Heart right ventricle (tissue), 16 donors: ENCODE measurements around the gene OPTN. TPM values are rescaled to one million over a fixed set of nuclear protein-coding genes. Genes with fewer than 3 reads are reported as not detected.
"Not testable (repeated sequence)": the region's sequence is repeated elsewhere in the genome, so short reads cannot be mapped to it uniquely, and the experiment has no call there.

Experiments
- ATAC-seq, 8 donors: fragments of 200-7000 bp; cut with Tn5 transposase; one replicate each; pipeline ENCODE4 v1.9.1; 2020; ENCODE audit warnings: mild to moderate bottlenecking in 8 of 8, moderate library complexity in 8 of 8, moderate number of reproducible peaks in 1 of 8
- DNase-seq, 2 donors: peaks; one replicate each; pipeline ENCODE4 v3.0.0-alpha.2; 2020
- H3K27ac ChIP-seq, 10 donors: fragments of 200-600 bp; sonication (generic) in 2 of 10; one replicate each; pipeline versions ENCODE4 v1.5.0 to v1.8.0; 2020 to 2022; ENCODE audit warnings: mild to moderate bottlenecking in 3 of 10
- H3K27me3 ChIP-seq, 7 donors: fragments of 200-600 bp; one replicate each; pipeline ENCODE4 v1.8.0; 2021 to 2022; ENCODE audit warnings: mild to moderate bottlenecking in 2 of 7
- H3K36me3 ChIP-seq, 9 donors: fragments of 200-600 bp; sonication (generic) in 1 of 9; one replicate each; pipeline versions ENCODE4 v1.5.0 to v1.8.0; 2020 to 2022; ENCODE audit warnings: mild to moderate bottlenecking in 2 of 9
- H3K4me1 ChIP-seq, 9 donors: fragments of 200-600 bp; sonication (generic) in 1 of 9; one replicate each; pipeline versions ENCODE4 v1.5.0 to v1.8.0; 2020 to 2022; ENCODE audit warnings: mild to moderate bottlenecking in 4 of 9
- H3K4me3 ChIP-seq, 10 donors: fragments of 200-600 bp; sonication (generic) in 2 of 10; one replicate each; pipeline versions ENCODE4 v1.5.0 to v1.8.0; 2020 to 2022; ENCODE audit warnings: mild to moderate bottlenecking in 7 of 10, moderate library complexity in 2 of 10
- H3K9me3 ChIP-seq, 11 donors: fragments of 200-600 bp in 10 of 11; sonication (generic) in 2 of 11; one replicate each; pipeline versions ENCODE4 v1.5.0 to v1.8.0; 2013 to 2022; ENCODE audit warnings: mild to moderate bottlenecking in 2 of 11, control low read depth in 1 of 11, moderate library complexity in 1 of 11
- CTCF ChIP-seq, 9 donors: fragments of 200-600 bp; sonication (generic) in 2 of 9; IDR thresholded peaks; one replicate each; pipeline versions ENCODE4 v1.5.0 to v1.8.0; 2021 to 2022; ENCODE audit warnings: antibody characterized with exemption in 9 of 9, mild to moderate bottlenecking in 5 of 9, moderate library complexity in 1 of 9
- WGBS, 2 donors: extraction: QIAGEN DNeasy Blood & Tissue Kit; methylation state at CpG; one replicate each; pipeline ENCODE4 v1.1.7; 2013; ENCODE audit warnings: inconsistent platforms in 1 of 2; 5-methylcytosine and 5-hydroxymethylcytosine counted together
- intact Hi-C, 10 donors: fragments of 100-400 bp; cut with DNase I; formaldehyde crosslinking; loops; one replicate each; pipeline versions ENCODE4 v1.11.1 to v1.14.2; 2022
- long read RNA-seq, 3 donors: library from polyadenylated mRNA; unstranded; transcript quantifications; one replicate each; pipeline ENCODE4 v2.0.0, GENCODE V29; 2020 to 2021
- polyA plus RNA-seq, 2 donors: library from polyadenylated mRNA; stranded (reverse); fragments of 200-250 nt; gene quantifications; one replicate each; pipeline ENCODE4 v1.2.3, GENCODE V29; 2013
- total RNA-seq, 10 donors: library from RNA; stranded (reverse); fragmentation: NEBNext Ultra II Directional in 3 of 10; extraction: Animal tissue kit (Norgen Biotek cat#: 25700) in 3 of 10; gene quantifications; one replicate each; pipeline versions ENCODE4 v1.2.1 to v1.2.4, GENCODE V29; 2021 to 2023
- donor health status: Arrhythmogenic right ventricular cardiomyopathy.
- donor health status: ischemic (EF 13 %, LVEDD 7.1; RV severe dilation, severe dysfunction).
- donor health status: healthy with polysubstance abuse.
- donor health status: DM: no; HTN: yes; CAD: no.
- donor health status: DM: no; HTN: no; CAD: no.
- donor health status: ischemic (EF 25% LVEDD 6.9; RV normal size, moderate dysfunction).
- donor health status: ischemic (EF 25% LVEDD 5.7; RV mildly dilated, moderate dysfunction).
- donor health status: healthy.
- donor health status: DM: yes; HTN: yes; CAD: no.
- donor health status: Ischemic cardiomyopathy.
- donor health status: ischemic (EF 35%, LVEDD 5.7; RV mildly dilated, moderate dysfunction).
- donor health status: nonischemic (EF 11% LVEDD 7.7; RV severe dilation, severe dysfunction).
- donor health status: DM: yes; HTN: yes; CAD: no.
- donor health status: PGD.
- donor health status: ischemic (EF 29% LVEDD 5.4; RV normal size, mild dysfunction).
- donor health status: nonischemic (EF 23%, LVEDD 6.1; RV moderate dilation, normal function).

Gene OPTN
- 100 to 1,000 TPM; 111 to 218 (median 133) TPM for total RNA-seq
- polyA plus RNA-seq: 10 to 100 TPM; 59.0 to 95.5 TPM
- long read RNA-seq, donor 1, transcript OPTN-202 (15 exons, 3,400 nt): minor isoform, 24 of 423 reads
- long read RNA-seq, donor 1, transcript OPTN-205 (14 exons, 3,321 nt): major isoform, 221 of 423 reads
- long read RNA-seq, donor 1, partial matches to known transcripts: 74 of 423 reads
- long read RNA-seq, donor 1, other reads (novel, unspliced or antisense): 103 of 423 reads
- long read RNA-seq, donor 2, transcript OPTN-205 (14 exons, 3,321 nt): major isoform, 216 of 429 reads
- long read RNA-seq, donor 2, transcript OPTN-202 (15 exons, 3,400 nt): minor isoform, 26 of 429 reads
- long read RNA-seq, donor 2, transcript OPTN-203 (16 exons, 3,521 nt): minor isoform, 5 of 429 reads
- long read RNA-seq, donor 2, partial matches to known transcripts: 78 of 429 reads
- long read RNA-seq, donor 2, other reads (novel, unspliced or antisense): 102 of 429 reads
- long read RNA-seq, donor 3, transcript OPTN-202 (15 exons, 3,400 nt): minor isoform, 42 of 856 reads
- long read RNA-seq, donor 3, transcript OPTN-205 (14 exons, 3,321 nt): major isoform, 335 of 856 reads
- long read RNA-seq, donor 3, partial matches to known transcripts: 282 of 856 reads
- long read RNA-seq, donor 3, other reads (novel, unspliced or antisense): 194 of 856 reads

GRCh38 chr10:13099666-13100348 lies at the start of gene OPTN:
Gene OPTN, plus strand, starts transcription at chr10:13100163. Its CDS starts 8,960 bp downstream, at chr10:13109123.
- intact Hi-C loops: loop anchor here in 2 of 10 donors (10.0 kb wide), 2 partner anchors 385 to 835 kb away; no protein-coding TSS in a partner anchor
- 0% methylated on average over 52 to 54 of the region's 54 CpGs for WGBS, 2 donors
- H3K9me3 ChIP-seq: no peaks in the 10 kb centered on the region
- peak; percentile 38 to 85 (median 67) for TF ChIP-seq CTCF (IDR thresholded peaks at IDR 0.05)
- peaks cover 0 to 5% (median 0%) of the 10 kb centered on the region in 9 donors for H3K36me3 ChIP-seq
- peak within 1 kb of the TSS; percentile 83 to 99 (median 96) for H3K4me3 ChIP-seq
- peaks cover 2 to 43% (median 39%) of the 10 kb centered on the region in 9 donors for H3K4me1 ChIP-seq
- no peaks in the 10 kb centered on the region for H3K27me3 ChIP-seq
- ATAC-seq (peak; percentile 89 to 95 (median 93)), DNase-seq (peak; percentile 80 to 84)
- peak within 1 kb of the TSS; percentile 87 to 99 (median 97) for H3K27ac ChIP-seq

GRCh38 chr10:13051126-13051694 lies 48.8 kb upstream of the OPTN start:
- DNase-seq (no peak), ATAC-seq (no peak)
- no peak for TF ChIP-seq CTCF (IDR thresholded peaks at IDR 0.05)
- no peak overlapping the region for H3K4me3 ChIP-seq
- no peaks in the 10 kb centered on the region for H3K9me3 ChIP-seq
- H3K4me1 ChIP-seq: no peaks in the 10 kb centered on the region
- peaks cover 0 to 25% (median 3%) of the 10 kb centered on the region in 7 donors for H3K27me3 ChIP-seq
- intact Hi-C loops: loop anchor here in 2 of 10 donors (10.0 kb wide), 2 partner anchors 266 to 336 kb away; no protein-coding TSS in a partner anchor
- no peak overlapping the region for H3K27ac ChIP-seq
- 40 to 49% methylated on average over 7 of the region's 7 CpGs for WGBS, 2 donors
- H3K36me3 ChIP-seq: no peaks in the 10 kb centered on the region

- DNase-seq, H3K36me3 ChIP-seq, H3K4me3 ChIP-seq, H3K27ac ChIP-seq, H3K9me3 ChIP-seq, H3K4me1 ChIP-seq, ATAC-seq: not testable (repeated sequence)
- intact Hi-C loops: loop anchor here in 2 of 10 donors (10.0 kb wide), 2 partner anchors 268 to 338 kb away; no protein-coding TSS in a partner anchor
- H3K27me3 ChIP-seq: peaks cover 0 to 22% (median 3%) of the 10 kb centered on the region in 7 donors
- WGBS, 2 donors: 55 to 84% methylated on average over 1 of the region's 1 CpG
Observed at GRCh38 chr10:13053208-13053607, 46.8 kb upstream of the OPTN start.

GRCh38 chr10:13053794-13054462 lies 46.0 kb upstream of the OPTN start:
- 81 to 88% methylated on average over 6 to 7 of the region's 7 CpGs for WGBS, 2 donors
- Histone ChIP-seq H3K4me3 (no peak overlapping the region), H3K9me3 (no peaks in the 10 kb centered on the region), H3K4me1 (no peaks in the 10 kb centered on the region), H3K27me3 (peaks cover 0 to 19% (median 3%) of the 10 kb centered on the region in 7 donors), H3K36me3 (no peaks in the 10 kb centered on the region), H3K27ac (no peak overlapping the region)
- DNase-seq (no peak), ATAC-seq (no peak)
- no peak for TF ChIP-seq CTCF (IDR thresholded peaks at IDR 0.05)
- intact Hi-C loops: loop anchor here in 2 of 10 donors (10.0 kb wide), 2 partner anchors 269 to 339 kb away; no protein-coding TSS in a partner anchor
